Spleen (tissue), 11 donors: ENCODE measurements around the gene TRIM36. TPM values are rescaled to one million over a fixed set of nuclear protein-coding genes. Genes with fewer than 3 reads are reported as not detected.

Experiments
- DNase-seq: peaks from one replicate; pipeline ENCODE4 v3.0.0-alpha.2; 2020
- H3K27ac ChIP-seq, 8 donors: fragments of 200-600 bp; sonication (generic) in 7 of 8; 1 replicate in 4 of 8; 2 replicates in 4 of 8; pipeline versions ENCODE4 v1.5.0 to v1.8.0; 2016 to 2021; ENCODE audit warnings: inconsistent platforms in 4 of 8, mild to moderate bottlenecking in 4 of 8, moderate library complexity in 1 of 8
- H3K27me3 ChIP-seq, 7 donors: fragments of 200-600 bp; sonication (generic) in 6 of 7; replicated peaks in 1 of 7; 1 replicate in 4 of 7; 2 replicates in 3 of 7; pipeline versions ENCODE4 v1.5.0 to v1.8.0; 2016 to 2021; ENCODE audit warnings: inconsistent platforms in 3 of 7, mild to moderate bottlenecking in 1 of 7
- H3K36me3 ChIP-seq, 6 donors: fragments of 200-600 bp; sonication (generic) in 5 of 6; 1 replicate in 4 of 6; 2 replicates in 2 of 6; pipeline versions ENCODE4 v1.5.0 to v1.8.0; 2016 to 2021; ENCODE audit warnings: inconsistent platforms in 2 of 6
- H3K4me1 ChIP-seq, 6 donors: fragments of 200-600 bp; sonication (generic) in 5 of 6; 1 replicate in 3 of 6; 2 replicates in 3 of 6; pipeline versions ENCODE4 v1.5.0 to v1.8.0; 2016 to 2021; ENCODE audit warnings: inconsistent platforms in 3 of 6
- H3K4me3 ChIP-seq, 8 donors: fragments of 200-600 bp; sonication (generic) in 7 of 8; 1 replicate in 4 of 8; 2 replicates in 4 of 8; pipeline versions ENCODE4 v1.5.0 to v1.8.0; 2016 to 2021; ENCODE audit warnings: inconsistent platforms in 4 of 8, mild to moderate bottlenecking in 4 of 8, moderate library complexity in 2 of 8
- H3K9me3 ChIP-seq, 8 donors: fragments of 200-600 bp; sonication (generic) in 7 of 8; 1 replicate in 4 of 8; 2 replicates in 4 of 8; pipeline versions ENCODE4 v1.5.0 to v1.8.0; 2016 to 2021; ENCODE audit warnings: inconsistent platforms in 4 of 8
- CTCF ChIP-seq, 11 experiments: fragments of 200-600 bp in 7 of 11; fragments of 450-650 bp in 4 of 11; sonication (generic) in 4 of 11; IDR thresholded peaks in 8 of 11; conservative IDR thresholded peaks in 3 of 11; 1 replicate in 7 of 11; 2 replicates in 4 of 11; pipeline versions ENCODE4 v1.4.0 to v1.8.0; 2016 to 2021; ENCODE audit warnings: antibody characterized with exemption in 11 of 11, inconsistent platforms in 4 of 11, mild to moderate bottlenecking in 1 of 11
- POLR2A ChIP-seq, 3 donors: fragments of 450-650 bp; IDR thresholded peaks; one replicate each; pipeline ENCODE4 v1.5.1; 2017; ENCODE audit warnings: antibody characterized with exemption in 3 of 3, mild to moderate bottlenecking in 1 of 3
- POLR2AphosphoS5 ChIP-seq, 3 donors: sonication (generic); formaldehyde crosslinking; IDR thresholded peaks; one replicate each; pipeline ENCODE4 v1.5.1; 2017; ENCODE audit warnings: antibody characterized with exemption in 3 of 3
- WGBS, 5 donors: extraction: QIAGEN DNeasy Blood & Tissue Kit in 3 of 5; methylation state at CpG; one replicate each; pipeline versions ENCODE4 v1.1.5 to v1.1.7; 2013 to 2018; 5-methylcytosine and 5-hydroxymethylcytosine counted together
- intact Hi-C: fragments of 100-400 bp; cut with DNase I; formaldehyde crosslinking; loops from one replicate; pipeline ENCODE4 v1.15.0; 2023; ENCODE audit warnings: low total_unique reads
- polyA plus RNA-seq, 3 donors: library from polyadenylated mRNA; stranded (reverse); fragments of 200-250 nt; gene quantifications; one replicate each; pipeline ENCODE4 v1.2.1, GENCODE V29; 2013
- total RNA-seq, 7 donors: library from RNA; depleted of rRNA in 3 of 7; stranded (reverse); fragments of >200 nt in 3 of 7; fragmentation: NEBNext Ultra II Directional in 4 of 7; extraction: Animal tissue kit (Norgen Biotek cat#: 25700) in 4 of 7; gene quantifications; one replicate each; pipeline versions ENCODE4 v1.1.0 to v1.2.1, GENCODE V29; 2016 to 2021
- donor health status: healthy with polysubstance abuse.
- donor health status: DM: no; HTN: no; CAD: no; lungs with moderate emphysema.
- donor health status: DM: no; HTN: no; CAD: no.
- donor health status: Bipolar disorder and iron deficiency.
- donor health status: healthy.
- donor health status: DM: no; HTN: no; CAD: no.
- donor health status: DM: yes; HTN: yes; CAD: no.

The TRIM36 gene
- total and polyA plus RNA-seq, 10 donors: 0.18 to 6.3 (median 1.6) TPM

- TF ChIP-seq POLR2AphosphoS5 (IDR thresholded peaks at IDR 0.05) (no peak), POLR2A (IDR thresholded peaks at IDR 0.05) (no peak), CTCF (IDR thresholded peaks at IDR 0.05 in 8 of 11, conservative IDR thresholded peaks at IDR 0.05 in 3 of 11) (no peak)
- Histone ChIP-seq H3K27ac (no peak overlapping the region), H3K36me3 (no peaks in the 10 kb centered on the region), H3K4me3 (no peak overlapping the region), H3K27me3 (peaks cover 0 to 22% (median 0%) of the 10 kb centered on the region in 7 donors), H3K4me1 (no peaks in the 10 kb centered on the region), H3K9me3 (peaks cover 0 to 5% (median 0%) of the 10 kb centered on the region in 8 donors)
- intact Hi-C loops: no loop called here
- WGBS, 5 donors: 79 to 84% (median 82%) methylated on average over 7 of the region's 7 CpGs
- DNase-seq: no peak
Observed at GRCh38 chr5:115084246-115084793, 85.4 kb downstream of the TRIM36 start.

GRCh38 chr5:115079924-115080623 is 89.6 kb downstream of the TRIM36 start:
- H3K9me3 ChIP-seq: peaks cover 0 to 5% (median 0%) of the 10 kb centered on the region in 8 donors
- TF ChIP-seq POLR2A (IDR thresholded peaks at IDR 0.05) (no peak), CTCF (IDR thresholded peaks at IDR 0.05 in 8 of 11, conservative IDR thresholded peaks at IDR 0.05 in 3 of 11) (no peak), POLR2AphosphoS5 (IDR thresholded peaks at IDR 0.05) (no peak)
- intact Hi-C loops: no loop called here
- H3K36me3 ChIP-seq: no peaks in the 10 kb centered on the region
- 83 to 90% (median 84%) methylated on average over 2 of the region's 2 CpGs for WGBS, 5 donors
- no peak overlapping the region for H3K4me3 ChIP-seq
- no peak overlapping the region for H3K27ac ChIP-seq
- no peaks in the 10 kb centered on the region for H3K27me3 ChIP-seq
- H3K4me1 ChIP-seq: no peaks in the 10 kb centered on the region
- DNase-seq: no peak

Other genes starting within 250 kb of the TRIM36 start
- gene PGGT1B, start 93.0 kb upstream of the TRIM36 start, total RNA-seq: 10 to 100 TPM; 23.3 to 59.9 (median 52.3) TPM
- gene PGGT1B, start 93.0 kb upstream of the TRIM36 start, polyA plus RNA-seq: 1 to 10 TPM; 3.7 to 5.2 (median 4.2) TPM
- gene CCDC112, start 126.7 kb upstream of the TRIM36 start, total RNA-seq: 10 to 100 TPM in 1 of 7 donors, 1 to 10 TPM in 6; 3.4 to 12.7 (median 5.9) TPM
- gene CCDC112, start 126.7 kb upstream of the TRIM36 start, polyA plus RNA-seq: 1 to 10 TPM; 3.7 to 4.5 (median 4.0) TPM